ENCODE results near the gene HBA2.
"Not testable (repeated sequence)": the region's sequence is repeated elsewhere in the genome, so short reads cannot be mapped to it uniquely, and the experiment has no call there.

HBA2 gene

DNA sequence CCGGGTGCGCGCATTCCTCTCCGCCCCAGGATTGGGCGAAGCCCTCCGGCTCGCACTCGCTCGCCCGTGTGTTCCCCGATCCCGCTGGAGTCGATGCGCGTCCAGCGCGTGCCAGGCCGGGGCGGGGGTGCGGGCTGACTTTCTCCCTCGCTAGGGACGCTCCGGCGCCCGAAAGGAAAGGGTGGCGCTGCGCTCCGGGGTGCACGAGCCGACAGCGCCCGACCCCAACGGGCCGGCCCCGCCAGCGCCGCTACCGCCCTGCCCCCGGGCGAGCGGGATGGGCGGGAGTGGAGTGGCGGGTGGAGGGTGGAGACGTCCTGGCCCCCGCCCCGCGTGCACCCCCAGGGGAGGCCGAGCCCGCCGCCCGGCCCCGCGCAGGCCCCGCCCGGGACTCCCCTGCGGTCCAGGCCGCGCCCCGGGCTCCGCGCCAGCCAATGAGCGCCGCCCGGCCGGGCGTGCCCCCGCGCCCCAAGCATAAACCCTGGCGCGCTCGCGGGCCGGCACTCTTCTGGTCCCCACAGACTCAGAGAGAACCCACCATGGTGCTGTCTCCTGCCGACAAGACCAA, at the start of gene HBA2:
TSS of gene HBA2 (plus strand) at position 503 of the 568 bp plus-strand sequence. CDS start at position 540, 37 bp downstream.
- not testable (repeated sequence) for DNase-seq

DNA sequence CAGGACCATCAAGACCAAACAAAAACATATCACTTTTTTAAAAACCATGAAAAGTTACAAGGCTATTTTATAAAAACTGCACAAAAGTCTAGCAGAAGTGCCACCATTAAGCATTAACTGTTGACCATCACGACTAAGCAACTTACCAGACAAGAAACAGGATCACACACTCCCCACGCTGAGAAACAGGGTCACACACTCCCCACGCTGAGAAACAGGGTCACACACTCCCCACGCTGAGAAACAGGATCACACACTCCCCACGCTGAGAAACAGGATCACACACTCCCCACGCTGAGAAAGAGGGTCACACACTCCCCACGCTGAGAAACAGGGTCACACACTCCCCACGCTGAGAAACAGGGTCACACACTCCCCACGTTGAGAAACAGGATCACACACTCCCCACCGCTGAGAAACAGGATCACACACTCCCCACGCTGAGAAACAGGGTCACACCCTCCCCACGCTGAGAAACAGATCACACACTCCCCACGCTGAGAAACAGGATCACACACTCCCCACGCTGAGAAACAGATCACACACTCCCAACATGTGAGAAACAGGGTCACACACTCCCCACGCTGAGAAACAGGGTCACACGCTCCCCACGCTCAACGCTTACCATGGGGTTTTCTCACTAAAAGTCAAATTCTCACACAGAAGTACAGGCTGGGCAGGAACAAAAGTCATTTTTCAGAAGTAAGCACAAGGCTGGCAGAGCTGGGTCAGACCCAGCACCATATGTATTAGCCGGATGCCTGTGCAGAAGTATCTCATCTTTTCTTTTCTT, 48.9 kb upstream of the HBA2 start:
- not testable (repeated sequence) for DNase-seq

GRCh38 chr16:125011-125410, 47.7 kb upstream of the HBA2 start:
- DNase-seq, result no peak

DNA sequence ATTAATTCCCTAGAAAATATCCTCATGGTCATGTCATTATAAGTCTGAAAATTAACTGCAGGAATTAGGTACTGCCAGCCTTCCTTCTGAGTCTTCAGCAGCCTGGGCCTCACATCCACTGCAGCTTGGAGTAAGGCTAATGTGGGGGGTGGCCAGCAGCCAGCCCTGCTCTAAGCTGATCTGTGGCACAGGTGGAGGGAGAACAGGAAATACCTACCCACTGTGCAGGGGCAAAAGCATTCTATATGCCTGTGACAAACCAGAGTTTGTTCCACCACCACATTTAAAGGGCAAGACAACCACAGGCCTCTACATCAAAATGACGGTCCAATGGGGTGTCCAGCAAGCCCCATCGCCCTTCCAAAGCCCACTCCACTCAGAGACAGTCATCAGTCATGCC, 43.6 kb upstream of the HBA2 start:
- no peak for DNase-seq

DNA sequence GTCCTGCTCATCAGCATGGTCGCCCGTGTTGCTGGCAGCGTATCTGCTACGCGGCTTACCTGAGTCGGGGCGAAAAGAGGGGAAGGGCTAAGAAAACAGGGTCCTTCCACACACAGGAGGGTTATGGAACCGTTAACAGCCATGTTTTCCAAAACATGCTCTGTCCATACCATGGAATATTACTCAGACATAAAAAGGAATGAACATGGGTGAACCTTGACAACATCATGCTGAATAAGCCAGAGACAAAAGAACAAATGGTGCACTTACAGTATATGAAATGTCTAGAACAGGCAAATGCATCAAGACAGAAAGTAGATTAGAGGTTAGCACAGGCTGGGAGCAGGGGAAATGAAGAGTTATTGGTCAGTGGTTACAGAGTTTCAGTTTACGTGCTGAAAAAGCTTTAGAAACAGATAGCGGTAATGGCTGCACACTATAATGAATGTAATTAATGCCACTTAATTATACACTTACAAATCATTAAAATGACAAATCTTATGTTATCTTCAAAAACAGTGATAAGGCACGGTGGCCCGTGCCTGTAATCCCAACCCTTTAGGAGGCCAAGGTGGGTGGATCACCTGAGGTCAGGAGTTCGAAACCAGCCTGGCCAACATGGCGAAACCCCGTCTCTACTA, 42.0 kb upstream of the HBA2 start:
- no peak for DNase-seq

DNA sequence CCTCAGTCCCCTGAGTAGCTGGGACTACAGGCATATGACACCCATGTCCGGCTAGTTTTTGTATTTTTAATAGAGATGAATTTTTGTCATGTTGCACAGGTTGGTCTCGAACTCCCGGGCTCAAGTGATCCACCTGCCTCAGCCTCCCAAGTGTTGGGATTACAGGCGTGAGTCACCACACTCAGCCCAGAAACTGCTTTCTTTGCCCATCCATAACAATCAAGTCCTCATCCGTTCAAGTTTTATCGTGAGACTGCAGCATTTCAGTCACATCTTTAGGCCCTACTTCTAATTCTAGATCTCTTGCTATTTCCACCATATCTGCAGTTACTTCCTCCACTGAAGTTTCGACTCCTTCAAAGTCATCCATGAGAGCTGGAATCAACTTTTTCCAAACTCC, 40.6 kb upstream of the HBA2 start:
- no peak for DNase-seq

DNA sequence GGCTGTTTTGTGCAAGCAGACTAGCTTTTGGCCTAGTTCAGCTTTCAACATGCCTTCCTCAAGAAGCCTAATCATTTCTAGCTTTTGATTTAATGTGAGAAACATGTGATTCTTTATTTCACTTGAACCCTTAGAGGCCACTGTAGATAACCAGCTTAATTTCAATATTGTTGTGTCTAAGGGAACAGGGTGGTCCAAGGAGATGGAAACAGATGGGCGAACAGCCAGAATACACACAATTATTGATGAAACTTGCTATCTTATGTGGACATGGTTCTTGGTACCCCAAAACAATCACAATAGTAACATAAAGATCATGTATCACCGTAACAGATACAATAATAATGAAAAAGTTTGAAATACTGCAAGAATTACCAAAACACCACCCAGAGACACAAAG, 39.0 kb upstream of the HBA2 start:
- DNase-seq, result no peak

GRCh38 chr16:138049-138417, 34.6 kb upstream of the HBA2 start:
- DNase-seq, result no peak

DNA sequence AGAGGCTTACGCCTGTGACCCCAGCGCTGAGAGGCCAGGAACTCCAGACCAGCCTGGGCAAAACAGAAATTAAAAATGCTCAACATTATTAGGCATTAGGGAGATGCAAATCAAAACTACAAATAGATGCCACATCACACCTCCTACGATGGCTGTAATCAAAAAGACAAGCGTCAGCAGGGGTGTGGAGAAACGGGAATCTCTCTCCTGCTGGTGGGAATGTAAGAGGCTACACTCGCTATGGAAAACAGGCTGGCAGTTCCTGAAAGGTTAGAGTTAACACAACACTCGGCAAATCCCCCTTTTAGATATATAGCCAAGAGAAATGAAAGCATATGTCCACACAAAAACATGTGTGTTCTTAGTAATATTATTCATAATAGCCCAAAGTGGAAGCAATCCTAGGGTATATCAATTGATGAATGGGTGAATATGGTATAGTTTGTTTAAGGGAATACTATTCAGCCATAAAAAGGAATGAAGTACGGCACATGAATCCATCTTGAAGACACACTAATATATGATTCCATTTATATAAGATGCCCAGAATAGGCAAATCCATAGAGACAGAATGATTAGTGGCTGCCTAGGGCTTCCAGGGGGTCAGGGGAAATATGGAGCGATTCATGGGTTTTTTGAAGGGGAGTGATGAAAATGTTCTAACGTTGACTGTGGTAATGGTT, 32.4 kb upstream of the HBA2 start:
- no peak for DNase-seq

DNA sequence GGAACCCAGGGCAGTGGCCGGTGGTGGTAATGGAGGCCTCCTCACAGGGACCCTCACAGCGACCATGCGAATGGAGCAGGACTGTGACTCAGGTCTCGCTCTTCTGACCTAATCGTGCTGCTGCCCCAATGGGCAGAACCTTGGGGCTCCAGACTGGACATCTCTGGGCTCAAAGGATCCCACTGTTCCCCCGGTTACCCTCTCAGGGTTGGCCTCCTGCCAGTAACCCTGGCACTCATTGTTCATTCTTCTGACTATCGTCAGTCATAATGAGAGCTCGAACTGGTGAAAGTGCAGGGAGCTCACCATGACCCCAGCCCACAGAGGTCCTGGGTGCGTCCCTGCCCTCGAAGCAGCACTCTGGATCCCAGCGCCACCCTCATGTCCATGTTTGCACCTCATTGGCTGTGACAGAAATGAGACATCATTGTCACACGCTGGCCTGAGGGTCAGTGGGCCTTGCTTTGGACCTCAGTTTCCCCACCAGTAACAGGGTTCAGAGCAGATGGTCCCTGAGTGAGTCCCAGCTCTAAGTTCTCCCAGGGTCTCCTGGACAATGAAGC, 30.2 kb upstream of the HBA2 start:
- DNase-seq, result no peak

DNA sequence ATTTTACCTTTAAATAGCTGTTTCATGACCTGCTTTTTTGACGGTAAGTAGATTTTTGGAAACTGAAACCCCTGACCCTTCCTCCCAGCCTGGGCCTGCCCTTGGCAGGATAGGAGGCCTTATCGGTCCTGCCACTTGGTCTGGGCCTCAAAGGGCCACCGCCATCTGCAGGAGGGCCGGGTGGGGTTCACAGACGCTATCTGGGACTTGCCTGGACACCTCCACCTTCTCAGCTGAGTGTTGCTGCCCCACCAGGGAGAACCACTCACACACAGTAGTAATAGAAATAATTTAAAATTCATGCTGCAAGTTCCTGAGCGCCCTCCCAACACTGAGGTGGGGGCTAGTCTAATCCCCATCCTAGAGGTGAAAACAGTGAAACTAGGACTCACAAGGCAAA, 29.6 kb upstream of the HBA2 start:
- DNase-seq, result no peak

GRCh38 chr16:143456-143855, 29.2 kb upstream of the HBA2 start:
- DNase-seq, result no peak

DNA sequence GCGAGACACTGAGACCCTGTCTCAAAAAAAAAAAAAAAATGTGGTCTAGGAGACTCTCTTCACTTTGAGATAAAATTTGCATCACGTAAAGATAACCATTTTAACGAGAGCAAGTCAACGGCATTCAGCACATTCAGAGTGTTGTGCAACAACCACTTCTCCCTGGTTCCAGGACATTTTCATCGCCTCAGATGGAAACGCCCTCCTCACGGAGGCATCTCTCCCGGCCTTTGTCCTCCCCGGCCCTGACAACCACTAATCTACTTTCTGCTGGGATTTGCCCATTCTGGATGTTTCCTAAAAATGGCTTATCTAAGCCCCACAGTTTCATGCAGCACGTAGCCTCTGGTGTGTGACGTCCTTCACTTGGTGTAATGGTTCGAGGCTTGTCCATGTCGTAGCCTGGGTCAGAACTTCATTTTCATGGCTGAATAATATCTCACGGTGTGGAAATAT, 27.9 kb upstream of the HBA2 start:
- no peak for DNase-seq

- DNase-seq, result no peak
Observed at GRCh38 chr16:146646-147045, 26.0 kb upstream of the HBA2 start.

DNA sequence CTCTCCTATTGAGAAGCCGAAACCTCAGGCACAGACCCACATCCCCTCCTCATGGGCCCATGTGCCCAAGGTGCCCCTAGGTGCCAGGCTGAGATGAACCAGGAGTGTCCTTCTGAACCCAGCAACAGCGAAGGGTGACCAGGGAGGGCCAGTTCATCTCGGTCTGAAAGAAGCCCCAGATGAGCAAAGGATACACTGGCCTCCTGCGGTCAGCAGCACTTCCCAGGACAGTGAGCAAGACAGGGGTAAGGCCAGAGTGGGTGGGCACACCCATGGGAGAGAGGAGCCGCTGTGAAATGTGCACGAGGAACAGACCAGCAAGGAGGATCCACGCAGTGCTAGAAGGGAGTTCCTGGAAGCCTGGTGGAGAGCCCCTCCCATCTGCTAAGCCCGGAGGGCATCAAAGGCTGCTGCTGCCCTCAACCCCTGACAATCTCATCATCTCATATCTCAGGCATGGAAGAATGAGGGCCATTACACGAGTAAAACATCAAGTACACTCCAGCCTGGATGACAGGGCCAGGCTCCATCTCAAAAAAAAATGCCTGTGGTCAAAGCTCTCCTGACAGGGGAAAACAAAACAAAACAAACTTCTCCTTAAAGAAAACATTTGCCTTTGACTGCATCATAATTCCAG, 23.5 kb upstream of the HBA2 start:
- no peak for DNase-seq

DNA sequence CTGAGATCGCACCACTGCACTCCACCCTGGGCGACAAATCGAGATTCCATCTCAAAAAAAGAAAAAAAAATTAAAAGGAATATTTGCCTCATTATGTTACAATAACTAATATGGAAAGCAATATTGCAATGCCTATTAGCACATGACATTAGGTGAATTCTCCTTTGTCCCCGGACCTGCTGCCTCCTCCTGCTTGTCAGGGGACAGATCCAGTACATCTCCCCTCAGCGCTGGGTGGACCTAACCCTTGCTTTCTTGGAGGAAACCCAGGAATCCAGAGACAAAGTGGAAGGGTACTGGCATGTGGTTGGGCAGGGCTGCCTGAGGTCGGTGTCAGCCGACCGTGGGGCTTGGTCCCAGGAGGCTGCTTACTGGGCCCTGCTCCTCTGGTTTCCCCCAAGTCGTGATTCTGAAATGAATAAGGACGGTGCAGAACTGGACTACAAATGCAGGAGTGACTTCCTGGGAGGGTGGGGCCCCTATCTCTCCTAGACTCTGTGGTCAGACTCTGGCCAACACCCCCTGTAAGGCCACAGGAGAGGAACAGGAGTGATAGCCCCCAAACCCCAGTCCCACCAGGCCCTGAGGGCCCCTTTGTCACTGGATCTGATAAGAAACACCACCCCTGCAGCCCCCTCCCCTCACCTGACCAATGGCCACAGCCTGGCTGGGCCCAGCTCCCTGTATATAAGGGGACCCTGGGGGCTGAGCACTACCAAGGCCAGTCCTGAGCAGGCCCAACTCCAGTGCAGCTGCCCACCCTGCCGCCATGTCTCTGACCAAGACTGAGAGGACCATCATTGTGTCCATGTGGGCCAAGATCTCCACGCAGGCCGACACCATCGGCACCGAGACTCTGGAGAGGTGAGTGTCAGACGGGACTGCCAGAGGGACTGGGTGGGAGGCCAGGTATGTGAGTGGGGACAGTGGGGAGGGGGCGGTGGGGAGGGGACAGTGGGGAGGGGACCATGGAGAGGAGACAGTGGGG, 20.2 kb upstream of the HBA2 start, which contains the start of gene HBZ:
TSS of gene HBZ (plus strand) at position 504 of the 988 bp plus-strand sequence. CDS start at position 770, 266 bp downstream.
- no peak for DNase-seq

DNA sequence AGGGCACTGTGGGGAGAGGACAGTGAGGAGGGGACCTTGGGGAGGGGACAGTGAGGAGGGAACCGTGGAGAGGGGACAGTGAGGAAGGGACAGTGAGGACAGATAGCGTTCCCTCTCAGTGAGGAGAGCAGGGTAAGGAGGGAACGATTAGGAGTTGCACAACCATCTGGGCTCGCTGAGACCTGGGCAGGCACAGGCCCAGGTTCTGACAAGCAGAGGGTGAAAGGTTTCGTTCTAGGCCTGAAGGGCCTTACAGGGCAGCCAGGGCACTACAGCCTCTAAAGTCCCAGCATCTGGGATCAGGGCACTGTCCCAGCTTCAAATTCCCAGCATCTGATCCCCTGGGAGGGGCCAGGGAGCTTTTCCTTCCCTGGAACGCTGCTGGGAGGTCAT, 19.6 kb upstream of the HBA2 start:
- DNase-seq, result not testable (repeated sequence)

GRCh38 chr16:153550-154216, 19.0 kb upstream of the HBA2 start:
- not testable (repeated sequence) for DNase-seq

DNA sequence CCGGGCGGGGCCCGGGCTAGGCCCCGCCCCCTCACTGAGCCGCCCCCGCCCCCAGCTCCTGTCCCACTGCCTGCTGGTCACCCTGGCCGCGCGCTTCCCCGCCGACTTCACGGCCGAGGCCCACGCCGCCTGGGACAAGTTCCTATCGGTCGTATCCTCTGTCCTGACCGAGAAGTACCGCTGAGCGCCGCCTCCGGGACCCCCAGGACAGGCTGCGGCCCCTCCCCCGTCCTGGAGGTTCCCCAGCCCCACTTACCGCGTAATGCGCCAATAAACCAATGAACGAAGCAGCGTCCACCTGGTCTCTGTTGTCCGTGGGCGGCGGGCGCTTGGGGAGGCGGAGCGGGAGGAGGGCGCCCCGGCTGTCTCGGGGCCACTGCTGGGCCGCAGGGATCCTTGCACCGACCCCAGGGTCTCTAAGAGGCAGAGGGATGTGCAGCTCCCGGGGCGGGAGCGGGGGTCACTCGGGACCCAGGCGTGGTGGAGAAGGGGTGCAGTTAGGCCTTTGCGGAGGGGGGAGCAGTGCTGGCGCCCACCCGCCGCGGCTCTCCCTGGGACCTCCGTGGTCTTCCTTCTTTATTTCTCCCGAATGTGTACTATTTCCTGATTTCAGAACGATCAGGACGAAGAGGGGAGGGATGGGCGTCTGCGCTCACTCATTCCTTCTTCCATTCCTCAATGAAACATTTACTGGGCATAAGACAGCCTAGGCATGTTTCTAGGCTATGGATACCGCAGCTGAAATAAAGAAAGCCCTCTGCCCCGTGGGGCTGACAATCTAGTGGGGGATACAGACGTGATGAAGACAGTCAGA, 18.3 kb upstream of the HBA2 start:
- peak in 1 of 2 experiments; percentile 19 for DNase-seq

GRCh38 chr16:155031-155398, 17.7 kb upstream of the HBA2 start:
- no peak for DNase-seq
